GM18868 (cell line): ENCODE measurements around the gene USP49.

Source experiments
- ATAC-seq: cut with Tn5 transposase; IDR thresholded peaks from one replicate; pipeline ENCODE4 v1.9.1; 2021; ENCODE audit warnings: mild to moderate bottlenecking, moderate library complexity; ENCODE audit not compliant: unreplicated experiment

The USP49 gene

GRCh38 chr6:41878246-41878645 is 16.9 kb downstream of the USP49 start:
- ATAC-seq: no peak

DNA sequence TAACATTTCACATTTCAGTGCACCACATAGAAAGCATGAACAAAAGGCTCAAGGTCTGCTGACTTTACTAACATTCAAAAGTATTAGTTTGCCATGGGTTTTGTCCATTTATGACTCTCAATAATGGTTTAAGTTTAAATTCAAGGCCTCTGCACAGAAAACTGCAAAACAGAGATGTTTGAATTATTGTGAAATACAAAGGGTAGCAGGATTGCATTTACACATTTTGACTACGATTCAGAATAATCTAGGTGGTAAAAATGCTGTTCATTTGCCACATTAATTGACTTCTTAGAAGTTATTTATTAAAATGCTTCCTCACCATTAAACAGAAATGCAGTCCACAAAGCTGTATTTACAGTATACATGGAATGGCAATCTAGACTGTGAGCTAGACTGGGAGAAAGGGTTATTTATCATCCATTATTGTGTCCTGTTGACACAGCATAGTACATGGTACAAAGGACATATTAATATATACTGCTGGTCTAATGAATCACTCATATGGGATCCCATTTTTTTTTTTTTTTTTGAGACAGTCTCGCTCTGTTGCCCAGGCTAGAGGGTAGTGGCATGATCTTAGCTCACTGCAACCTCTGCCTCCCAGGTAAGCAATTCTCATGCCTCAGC is 18.0 kb downstream of the USP49 start:
- no peak for ATAC-seq

GRCh38 chr6:41874741-41875140 is 20.4 kb downstream of the USP49 start:
- no peak for ATAC-seq

GRCh38 chr6:41872147-41872546 is 23.0 kb downstream of the USP49 start:
- no peak for ATAC-seq

GRCh38 chr6:41871691-41872090 is 23.5 kb downstream of the USP49 start:
- no peak for ATAC-seq

- no peak for ATAC-seq
These were observed 35.8 kb downstream of the USP49 start for GRCh38 chr6:41859356-41859755.

DNA sequence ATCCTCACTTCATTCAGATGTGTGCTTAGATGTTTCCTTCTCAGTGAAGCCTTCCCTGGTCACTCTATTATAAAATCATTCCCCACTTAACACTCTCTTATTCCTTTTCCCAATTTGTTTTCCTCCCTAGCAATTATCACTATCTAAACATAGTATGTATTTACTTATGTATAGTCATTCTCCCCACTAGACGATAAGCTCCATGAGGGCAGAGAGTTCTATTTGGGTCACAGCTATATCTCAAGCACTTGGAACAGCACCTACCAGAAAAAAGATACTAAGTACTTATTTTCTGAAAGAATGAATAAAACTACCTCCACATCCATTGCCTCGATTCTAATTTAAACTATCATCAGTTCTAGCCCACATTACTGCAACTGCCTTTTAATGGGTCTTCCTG is 36.5 kb downstream of the USP49 start:
- no peak for ATAC-seq

GRCh38 chr6:41850861-41851260 is 44.3 kb downstream of the USP49 start:
- ATAC-seq: no peak

GRCh38 chr6:41846666-41847237 is 48.4 kb downstream of the USP49 start:
- peak; percentile 51 for ATAC-seq

DNA sequence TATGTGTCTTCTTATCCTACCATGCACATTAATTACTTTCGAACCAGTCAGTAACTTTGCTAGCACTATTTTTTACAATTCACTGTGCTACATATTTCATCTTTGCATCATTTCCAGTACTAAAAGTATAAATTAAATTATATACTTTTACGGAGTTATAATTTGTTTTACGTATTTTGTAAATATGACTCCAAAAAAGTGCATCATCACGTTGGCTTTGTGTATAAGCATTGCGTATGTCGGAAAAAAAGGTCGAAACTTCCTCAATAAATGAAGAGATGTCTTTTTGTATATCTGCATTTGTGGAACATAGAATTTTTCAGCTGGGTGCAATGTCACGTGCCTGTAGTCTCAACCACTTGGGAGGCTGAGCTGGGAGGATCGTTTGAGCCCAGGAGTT is 52.0 kb downstream of the USP49 start:
- no peak for ATAC-seq

DNA sequence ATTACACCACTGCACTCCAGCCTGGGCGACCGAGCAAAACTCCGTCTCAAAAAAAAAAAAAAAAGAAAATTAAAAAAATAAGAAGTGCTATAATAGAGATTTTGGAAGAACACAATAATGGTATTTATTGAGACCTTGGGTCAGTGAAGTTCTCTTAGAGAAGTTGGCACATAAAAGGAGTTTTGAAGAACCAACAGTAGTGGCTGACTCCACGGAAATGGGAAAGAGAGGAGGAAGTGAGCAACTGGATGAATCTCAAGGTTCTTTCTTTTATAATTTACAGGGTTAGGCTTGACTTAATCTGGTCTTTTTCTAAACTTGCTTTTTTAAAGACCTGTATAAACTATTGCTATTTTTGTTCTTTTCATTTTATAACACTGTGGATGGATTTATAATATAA is 54.8 kb downstream of the USP49 start:
- ATAC-seq: no peak

- no peak for ATAC-seq
These were observed 58.5 kb downstream of the USP49 start for GRCh38 chr6:41836660-41837052.

- ATAC-seq: no peak
These were observed 59.0 kb downstream of the USP49 start for GRCh38 chr6:41836022-41836659.

GRCh38 chr6:41832263-41832662 is 62.9 kb downstream of the USP49 start:
- ATAC-seq: no peak

DNA sequence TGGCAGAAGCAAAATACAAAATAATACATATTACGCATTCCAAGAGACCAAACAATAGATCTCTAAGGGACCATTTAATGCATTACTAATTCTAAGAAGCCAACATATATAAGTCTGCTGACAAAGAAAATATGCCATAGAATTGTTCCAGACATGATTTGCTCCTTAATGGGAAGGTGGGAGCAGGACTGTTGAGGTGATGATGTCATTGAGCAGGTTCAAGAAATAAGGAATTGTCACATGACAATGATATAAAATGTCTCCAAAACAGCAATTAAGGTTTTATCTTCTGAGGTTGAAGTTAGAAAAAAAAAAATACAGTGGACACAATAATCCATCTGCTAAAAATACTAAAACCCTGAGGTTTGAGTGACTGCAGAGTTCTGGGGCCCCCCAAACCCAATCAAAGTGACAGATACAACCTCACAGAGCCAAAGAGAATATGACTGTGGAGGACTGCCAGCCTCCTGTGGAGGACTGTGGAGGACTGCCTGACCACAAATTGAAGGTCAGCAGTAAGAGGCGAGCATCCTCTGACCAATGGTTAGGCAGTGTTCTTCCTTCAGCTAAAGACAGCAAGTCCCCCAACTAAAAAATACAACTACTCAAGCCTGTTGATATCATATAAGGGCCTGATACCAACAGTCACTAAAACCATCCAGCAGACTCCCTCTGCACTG is 68.7 kb downstream of the USP49 start:
- no peak for ATAC-seq

- no peak for ATAC-seq
These were observed 70.3 kb downstream of the USP49 start for GRCh38 chr6:41824571-41825569.

DNA sequence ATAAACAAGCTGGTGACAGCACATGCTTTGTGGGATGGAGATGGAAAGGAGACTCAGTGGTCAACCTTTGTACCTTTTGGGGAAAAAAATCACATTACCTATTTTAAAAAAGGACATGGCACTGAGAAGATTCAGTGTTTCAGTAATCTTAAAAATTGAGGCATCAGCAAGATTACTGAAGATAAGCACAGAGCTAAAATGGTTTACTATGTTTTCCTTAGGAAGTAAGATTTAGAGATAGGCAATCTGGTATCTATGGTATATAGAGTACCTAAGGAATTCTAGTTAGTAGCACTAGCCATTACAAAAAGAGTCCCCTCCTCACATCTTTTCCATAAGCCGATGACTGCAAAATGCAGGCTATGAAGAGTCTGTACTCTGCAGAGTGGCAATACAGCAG is 72.0 kb downstream of the USP49 start:
- no peak for ATAC-seq

GRCh38 chr6:41822021-41822420 is 73.2 kb downstream of the USP49 start:
- ATAC-seq: no peak

GRCh38 chr6:41821266-41821665 is 73.9 kb downstream of the USP49 start:
- no peak for ATAC-seq

- no peak for ATAC-seq
These were observed 76.7 kb downstream of the USP49 start for GRCh38 chr6:41818271-41819054.
